ENCODE measurements around the gene ANKS1B.

DNA sequence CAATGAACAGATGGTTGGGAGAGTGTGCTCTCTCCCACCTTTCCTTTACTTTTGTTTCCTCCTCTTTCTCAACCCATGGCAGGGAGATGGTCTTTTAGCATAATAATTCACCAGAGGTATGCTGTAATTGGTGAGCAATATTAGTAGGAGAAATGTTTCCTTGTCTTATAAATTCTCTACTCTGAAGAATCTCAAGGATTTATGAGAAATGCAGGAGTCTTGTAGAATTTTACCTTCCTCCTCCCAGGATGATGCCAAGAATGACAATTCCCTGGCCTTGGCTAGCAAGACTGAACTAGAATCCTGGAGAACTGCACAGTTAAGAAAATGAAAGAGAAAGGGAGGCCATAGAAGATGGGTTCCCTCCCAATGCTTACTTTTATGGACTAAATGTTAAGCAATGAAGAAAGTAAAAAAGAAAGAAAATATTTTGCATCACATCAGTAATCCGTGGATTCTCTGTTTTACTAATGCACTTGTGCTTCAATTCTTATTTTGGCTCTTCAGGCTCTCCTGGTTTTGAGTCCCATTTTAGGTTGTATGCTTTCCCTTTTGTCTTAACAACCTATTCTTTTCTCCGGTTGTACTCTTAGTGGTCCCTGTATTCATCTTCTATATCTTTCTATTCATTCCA, 530.1 kb downstream of the ANKS1B start:
- TF ChIP-seq, protein P1, sequence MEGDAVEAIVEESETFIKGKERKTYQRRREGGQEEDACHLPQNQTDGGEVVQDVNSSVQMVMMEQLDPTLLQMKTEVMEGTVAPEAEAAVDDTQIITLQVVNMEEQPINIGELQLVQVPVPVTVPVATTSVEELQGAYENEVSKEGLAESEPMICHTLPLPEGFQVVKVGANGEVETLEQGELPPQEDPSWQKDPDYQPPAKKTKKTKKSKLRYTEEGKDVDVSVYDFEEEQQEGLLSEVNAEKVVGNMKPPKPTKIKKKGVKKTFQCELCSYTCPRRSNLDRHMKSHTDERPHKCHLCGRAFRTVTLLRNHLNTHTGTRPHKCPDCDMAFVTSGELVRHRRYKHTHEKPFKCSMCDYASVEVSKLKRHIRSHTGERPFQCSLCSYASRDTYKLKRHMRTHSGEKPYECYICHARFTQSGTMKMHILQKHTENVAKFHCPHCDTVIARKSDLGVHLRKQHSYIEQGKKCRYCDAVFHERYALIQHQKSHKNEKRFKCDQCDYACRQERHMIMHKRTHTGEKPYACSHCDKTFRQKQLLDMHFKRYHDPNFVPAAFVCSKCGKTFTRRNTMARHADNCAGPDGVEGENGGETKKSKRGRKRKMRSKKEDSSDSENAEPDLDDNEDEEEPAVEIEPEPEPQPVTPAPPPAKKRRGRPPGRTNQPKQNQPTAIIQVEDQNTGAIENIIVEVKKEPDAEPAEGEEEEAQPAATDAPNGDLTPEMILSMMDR (IDR thresholded peaks at IDR 0.05; ENCODE audit: insufficient read depth, low read depth, low read length) = no peak
- no peak for TF ChIP-seq EZH2 (IDR thresholded peaks at IDR 0.05; ENCODE audit: insufficient read depth, low read length)
